NCI-H2171 treated with DMSO at 0.1 percent for 48 hours (cell line): ENCODE measurements around the gene PSKH1.

ENCODE experiments used
- DNase-seq: peaks from one replicate; lab custom pipeline; 2025; lab: John Stamatoyannopoulos, UW

The PSKH1 gene

DNA sequence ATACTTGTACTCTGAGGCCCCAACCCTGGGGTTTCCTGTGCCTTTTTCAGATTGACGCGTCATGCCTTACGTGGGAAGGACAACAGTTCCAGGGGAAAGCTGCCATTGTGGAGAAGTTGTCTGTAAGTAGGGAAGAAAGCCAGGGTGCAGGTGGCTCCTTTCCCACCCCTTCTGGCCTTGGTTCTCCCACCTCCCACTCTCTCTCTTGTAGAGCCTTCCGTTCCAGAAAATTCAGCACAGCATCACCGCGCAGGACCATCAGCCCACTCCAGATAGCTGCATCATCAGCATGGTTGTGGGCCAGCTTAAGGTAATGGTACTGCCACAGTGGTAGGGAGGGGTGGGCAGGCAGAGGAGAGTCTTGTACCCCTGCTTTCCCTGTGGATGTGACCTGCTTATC, 24.8 kb upstream of the PSKH1 start:
- DNase-seq = no peak

DNA sequence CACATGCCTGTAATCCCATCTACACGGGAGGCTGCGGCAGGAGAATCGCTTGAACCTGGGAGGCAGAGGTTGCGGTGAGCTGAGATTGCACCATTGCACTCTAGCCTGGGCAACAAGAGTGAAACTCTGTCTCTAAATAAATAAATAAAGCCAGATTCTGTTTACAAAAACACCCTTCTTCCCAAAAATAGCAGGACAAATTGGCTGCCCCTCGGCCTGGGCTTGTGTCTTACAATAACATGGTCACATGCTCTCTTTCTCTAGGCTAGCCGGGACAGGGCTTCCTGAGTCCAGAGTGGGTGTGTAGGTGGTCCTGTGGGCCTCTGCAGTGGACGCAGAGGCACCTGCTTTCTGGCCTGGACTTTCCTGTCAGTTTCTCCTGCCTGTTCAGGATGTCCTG, 23.4 kb upstream of the PSKH1 start:
- DNase-seq = no peak

DNA sequence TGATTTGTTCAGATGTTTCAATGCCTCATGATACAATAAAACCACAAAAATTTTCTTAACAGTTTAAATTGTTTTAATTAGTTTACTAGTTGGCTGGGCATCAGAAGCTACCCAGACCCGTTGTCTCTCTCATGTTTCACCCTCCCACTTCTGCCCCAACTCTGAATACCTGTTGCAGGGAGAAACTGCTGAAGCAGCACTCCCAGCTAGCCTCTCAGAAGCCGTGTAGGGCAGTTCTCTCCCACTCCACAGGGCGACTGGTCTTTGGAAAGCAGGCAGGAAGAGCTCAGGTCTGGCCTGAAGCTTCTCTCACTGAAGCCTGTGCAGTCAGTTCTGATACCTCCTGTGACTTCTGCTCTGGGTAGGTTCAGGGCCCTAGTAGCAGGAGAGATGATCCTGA, 21.8 kb upstream of the PSKH1 start:
- no peak for DNase-seq

DNA sequence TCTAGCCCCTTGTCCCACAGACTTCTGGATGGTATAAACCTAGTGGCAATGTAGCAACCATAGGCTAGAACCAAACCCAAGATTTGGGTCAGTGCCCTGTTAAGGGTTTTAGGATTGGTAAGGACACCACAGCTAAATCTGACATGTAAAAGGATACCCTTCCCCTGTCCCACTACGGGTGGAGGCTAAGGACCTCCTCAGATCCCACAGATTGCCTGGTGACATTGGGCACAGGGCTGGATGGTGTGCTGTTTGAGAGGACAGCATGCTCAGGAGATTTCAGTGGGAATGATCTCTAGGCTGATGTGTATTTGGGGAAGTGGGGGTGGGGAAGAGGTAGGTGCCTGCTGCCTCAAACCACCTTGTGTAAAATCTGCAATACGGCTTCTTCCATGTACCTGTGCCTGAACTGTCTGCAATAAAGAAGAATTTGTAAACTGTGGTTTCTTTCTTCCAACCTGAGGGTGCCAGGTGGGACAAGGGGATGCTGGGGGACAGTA, 20.9 kb upstream of the PSKH1 start:
- DNase-seq = no peak

DNA sequence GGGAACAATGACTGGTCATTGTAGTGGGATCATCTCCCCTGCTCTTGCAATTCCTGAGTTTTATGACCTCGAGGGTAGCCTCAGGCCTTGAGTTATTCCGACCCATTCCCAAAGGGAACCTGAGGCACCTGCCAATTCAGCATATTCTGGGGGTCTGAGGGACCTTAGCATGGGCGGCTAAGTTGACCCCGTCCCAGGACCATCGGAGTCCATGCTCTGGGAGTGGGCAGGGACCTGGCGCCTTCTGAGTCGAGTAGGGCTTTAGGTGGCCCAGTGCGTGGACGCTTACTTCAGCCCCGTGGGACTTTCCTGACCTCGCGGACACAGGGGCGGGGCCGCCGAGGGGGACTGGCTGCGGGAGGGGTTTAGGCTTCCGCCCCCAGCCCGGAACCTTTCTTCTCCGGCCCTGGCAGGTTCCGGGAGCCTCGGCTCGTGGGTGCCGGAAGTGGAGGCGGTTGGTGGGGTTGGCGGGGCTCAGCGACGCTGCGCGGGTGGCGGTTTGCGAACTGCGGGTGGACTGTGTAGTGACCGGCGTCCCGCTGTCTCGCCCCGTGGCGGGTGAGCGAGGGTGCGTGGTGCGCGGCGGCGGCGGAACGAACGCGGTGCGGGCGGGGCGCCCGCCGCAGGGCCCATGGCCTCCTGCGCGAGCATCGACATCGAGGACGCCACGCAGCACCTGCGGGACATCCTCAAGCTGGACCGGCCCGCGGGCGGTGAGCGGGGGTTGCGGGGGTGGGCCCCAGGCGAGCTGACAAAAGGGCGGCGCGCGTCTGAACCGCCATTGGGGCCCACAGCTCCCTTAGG, 20.2 kb upstream of the PSKH1 start, which contains the start of gene EDC4:
TSS of gene EDC4 (plus strand) at position 422 of the 804 bp plus-strand sequence. CDS start at position 632, 210 bp downstream.
- DNase-seq = peak; percentile 59

DNA sequence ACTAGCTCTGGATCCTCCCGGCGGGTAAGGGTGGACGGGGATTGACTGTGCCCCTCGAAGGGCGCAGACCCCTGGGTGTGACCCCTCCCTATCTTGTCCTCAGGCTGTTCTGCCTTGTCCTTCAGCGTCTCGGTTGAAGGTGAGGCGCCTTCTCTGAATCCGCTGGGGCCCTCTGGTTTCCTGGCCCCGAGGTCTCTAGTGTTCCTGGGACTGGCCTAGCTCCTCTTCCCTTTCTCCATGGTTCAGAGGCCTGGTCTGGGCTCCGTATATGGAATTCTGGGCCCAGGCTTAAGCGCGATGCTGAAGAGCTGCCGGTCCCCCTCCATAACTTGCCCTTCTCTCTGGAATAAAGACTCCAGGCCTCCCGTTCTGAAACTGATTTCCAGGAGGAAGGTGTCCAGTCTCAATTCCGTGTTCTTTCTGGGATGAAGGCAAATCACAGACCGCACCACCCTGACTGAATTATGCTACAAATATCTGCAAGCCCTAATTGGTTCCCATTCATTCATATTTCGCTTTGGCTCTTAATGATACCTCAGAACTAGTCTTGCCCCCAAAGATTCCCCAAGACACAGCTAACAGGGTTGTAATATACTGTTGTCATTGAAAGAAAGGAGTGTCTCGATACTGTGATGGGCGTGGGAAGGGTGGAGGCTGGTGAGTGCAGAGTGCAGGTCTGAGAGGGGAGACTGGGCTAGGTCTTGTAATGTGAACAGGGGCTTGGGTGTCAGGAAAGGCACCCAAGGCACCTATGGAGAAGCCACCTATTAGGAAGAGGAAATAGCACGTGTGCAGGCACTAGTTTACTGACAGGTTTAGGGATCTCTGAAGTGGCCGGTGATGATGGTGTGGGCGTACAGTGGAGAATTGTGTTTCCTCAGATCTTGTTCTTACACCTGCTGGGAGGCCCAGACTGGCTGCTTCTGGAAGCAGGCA, 19.4 kb upstream of the PSKH1 start:
- no peak for DNase-seq

DNA sequence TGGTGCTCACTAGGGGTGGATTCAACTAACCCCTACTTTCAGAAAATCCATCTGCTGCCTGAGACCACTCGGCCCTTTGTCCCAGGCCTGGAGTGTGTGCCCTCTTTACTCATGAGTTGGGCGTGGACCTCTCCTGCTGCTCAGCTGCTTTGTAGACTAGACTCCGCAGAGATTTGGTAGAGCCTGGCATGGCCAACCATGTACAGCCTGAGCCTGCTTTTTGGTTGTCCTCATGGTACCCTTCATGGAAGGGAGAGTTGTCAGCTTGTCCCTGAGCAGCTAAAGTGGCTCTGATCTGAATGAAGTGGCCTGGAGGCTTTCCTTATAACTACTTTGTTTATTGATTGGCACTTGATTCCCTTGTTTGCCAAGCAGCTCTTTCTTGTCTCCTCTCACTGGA, 18.7 kb upstream of the PSKH1 start:
- DNase-seq = no peak

DNA sequence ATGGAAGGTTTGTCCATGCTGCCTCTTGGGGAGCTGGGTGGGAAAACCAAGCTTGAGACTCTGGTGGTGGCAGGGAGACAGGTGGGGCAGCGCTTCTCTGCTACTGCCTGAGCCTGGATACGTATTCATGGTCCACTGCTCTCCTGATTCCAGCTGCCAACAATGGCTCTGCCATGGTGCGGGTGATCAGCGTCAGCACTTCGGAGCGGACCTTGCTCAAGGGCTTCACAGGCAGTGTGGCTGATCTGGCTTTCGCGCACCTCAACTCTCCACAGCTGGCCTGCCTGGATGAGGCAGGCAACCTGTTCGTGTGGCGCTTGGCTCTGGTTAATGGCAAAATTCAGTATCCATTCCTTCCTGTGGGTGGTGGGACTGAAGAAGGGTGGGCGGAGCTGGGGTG, 16.0 kb upstream of the PSKH1 start:
- no peak for DNase-seq

DNA sequence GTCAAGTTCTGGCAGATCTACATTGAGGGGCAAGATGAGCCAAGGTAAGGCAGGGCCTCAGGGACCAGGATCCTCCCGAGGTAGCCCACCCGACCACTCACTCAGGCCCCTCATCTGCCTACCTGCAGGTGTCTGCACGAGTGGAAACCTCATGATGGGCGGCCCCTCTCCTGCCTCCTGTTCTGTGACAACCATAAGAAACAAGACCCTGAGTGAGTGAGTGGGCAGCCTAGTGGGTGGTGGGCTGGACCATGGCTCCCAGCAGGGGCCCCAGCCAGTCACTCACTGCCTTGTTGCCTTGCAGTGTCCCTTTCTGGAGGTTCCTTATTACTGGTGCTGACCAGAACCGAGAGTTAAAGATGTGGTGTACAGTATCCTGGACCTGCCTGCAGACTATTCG, 14.8 kb upstream of the PSKH1 start:
- no peak for DNase-seq

DNA sequence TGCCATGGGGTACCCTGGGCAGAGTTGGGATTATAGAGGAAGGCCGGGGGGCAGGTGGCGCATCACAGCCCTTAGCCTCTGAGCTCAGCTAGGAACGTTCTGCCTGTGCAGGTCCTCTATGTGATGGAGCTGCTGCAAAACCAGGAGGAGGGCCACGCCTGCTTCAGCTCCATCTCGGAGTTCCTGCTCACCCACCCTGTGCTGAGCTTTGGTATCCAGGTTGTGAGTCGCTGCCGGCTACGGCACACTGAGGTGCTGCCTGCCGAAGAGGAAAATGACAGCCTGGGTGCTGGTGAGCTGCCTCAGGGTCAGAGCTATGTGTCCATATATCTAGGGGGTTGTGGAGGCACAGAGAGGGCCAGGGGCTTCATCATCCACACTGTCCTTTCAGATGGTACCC, 14.2 kb upstream of the PSKH1 start:
- no peak for DNase-seq

DNA sequence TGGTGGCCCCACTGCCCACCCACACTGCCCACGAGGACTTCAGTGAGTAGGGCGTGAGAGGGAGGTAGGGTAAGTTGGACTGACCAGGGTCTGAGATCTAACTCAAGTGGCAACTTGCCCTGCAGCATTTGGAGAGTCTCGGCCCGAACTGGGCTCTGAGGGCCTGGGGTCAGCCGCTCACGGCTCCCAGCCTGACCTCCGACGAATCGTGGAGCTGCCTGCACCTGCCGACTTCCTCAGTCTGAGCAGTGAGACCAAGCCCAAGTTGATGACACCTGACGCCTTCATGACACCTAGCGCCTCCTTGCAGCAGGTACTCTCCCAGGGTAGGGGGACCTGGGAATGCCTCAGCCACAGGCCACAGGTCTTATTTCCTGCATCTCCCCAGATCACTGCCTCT, 13.6 kb upstream of the PSKH1 start:
- DNase-seq = no peak

DNA sequence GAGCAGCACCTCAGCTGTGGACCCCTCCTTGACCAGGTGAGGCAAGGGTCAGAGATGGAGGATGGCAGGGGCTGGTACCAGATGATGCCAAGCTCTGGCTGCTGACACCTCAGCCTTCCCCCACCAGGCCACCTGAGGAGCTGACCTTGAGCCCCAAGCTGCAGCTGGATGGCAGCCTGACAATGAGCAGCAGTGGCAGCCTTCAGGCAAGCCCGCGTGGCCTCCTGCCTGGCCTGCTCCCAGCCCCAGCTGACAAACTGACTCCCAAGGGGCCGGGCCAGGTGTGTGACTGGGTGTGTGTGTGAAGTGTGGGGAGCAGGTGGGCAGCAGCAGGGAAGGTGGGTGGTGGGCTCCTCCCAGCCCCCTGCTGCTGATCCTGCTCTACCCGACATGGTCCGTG, 13.1 kb upstream of the PSKH1 start:
- DNase-seq = peak; percentile 7

DNA sequence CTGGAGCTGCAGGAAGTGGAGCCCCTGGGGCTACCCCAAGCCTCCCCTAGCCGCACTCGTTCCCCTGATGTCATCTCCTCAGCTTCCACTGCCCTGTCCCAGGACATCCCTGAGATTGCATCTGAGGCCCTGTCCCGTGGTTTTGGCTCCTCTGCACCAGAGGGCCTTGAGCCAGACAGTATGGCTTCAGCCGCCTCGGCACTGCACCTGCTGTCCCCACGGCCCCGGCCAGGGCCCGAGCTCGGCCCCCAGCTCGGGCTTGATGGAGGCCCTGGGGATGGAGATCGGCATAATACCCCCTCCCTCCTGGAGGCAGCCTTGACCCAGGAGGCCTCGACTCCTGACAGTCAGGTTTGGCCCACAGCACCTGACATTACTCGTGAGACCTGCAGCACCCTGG, 12.5 kb upstream of the PSKH1 start:
- DNase-seq = no peak

DNA sequence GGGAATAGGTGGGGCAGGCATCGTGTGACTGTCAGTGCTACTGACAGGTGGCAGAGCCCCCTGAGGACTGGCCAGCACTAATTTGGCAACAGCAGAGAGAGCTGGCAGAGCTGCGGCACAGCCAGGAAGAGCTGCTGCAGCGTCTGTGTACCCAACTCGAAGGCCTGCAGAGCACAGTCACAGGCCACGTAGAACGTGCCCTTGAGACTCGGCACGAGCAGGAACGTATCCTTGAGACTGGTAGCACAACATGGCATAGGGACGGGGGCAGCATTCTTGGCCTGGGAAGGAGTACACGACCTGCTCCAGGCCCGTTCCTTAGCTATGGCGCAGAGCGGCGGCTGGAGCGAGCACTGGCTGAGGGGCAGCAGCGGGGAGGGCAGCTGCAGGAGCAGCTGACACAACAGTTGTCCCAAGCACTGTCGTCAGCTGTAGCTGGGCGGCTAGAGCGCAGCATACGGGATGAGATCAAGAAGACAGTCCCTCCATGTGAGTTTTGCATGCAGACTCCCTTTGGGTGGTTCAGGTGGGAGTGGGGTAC, 11.4 kb upstream of the PSKH1 start:
- DNase-seq = peak; percentile 6

DNA sequence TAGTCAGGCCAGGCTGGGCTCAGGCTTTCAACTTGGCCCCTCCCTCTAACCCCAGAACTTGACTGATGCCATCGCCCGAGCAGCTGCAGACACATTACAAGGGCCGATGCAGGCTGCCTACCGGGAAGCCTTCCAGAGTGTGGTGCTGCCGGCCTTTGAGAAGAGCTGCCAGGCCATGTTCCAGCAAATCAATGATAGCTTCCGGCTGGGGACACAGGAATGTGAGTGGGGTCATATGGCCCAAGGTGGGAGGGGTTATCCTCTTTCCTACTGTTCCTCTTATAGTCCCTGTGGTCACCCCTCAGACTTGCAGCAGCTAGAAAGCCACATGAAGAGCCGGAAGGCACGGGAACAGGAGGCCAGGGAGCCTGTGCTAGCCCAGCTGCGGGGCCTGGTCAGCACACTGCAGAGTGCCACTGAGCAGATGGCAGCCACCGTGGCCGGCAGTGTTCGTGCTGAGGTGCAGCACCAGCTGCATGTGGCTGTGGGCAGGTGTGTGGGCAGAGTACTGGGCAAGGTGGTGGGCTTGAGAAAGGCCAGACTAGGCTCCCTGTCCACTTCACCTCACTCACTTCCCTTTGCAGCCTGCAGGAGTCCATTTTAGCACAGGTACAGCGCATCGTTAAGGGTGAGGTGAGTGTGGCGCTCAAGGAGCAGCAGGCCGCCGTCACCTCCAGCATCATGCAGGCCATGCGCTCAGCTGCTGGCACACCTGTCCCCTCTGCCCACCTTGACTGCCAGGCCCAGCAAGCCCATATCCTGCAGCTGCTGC, 10.5 kb upstream of the PSKH1 start:
- no peak for DNase-seq

DNA sequence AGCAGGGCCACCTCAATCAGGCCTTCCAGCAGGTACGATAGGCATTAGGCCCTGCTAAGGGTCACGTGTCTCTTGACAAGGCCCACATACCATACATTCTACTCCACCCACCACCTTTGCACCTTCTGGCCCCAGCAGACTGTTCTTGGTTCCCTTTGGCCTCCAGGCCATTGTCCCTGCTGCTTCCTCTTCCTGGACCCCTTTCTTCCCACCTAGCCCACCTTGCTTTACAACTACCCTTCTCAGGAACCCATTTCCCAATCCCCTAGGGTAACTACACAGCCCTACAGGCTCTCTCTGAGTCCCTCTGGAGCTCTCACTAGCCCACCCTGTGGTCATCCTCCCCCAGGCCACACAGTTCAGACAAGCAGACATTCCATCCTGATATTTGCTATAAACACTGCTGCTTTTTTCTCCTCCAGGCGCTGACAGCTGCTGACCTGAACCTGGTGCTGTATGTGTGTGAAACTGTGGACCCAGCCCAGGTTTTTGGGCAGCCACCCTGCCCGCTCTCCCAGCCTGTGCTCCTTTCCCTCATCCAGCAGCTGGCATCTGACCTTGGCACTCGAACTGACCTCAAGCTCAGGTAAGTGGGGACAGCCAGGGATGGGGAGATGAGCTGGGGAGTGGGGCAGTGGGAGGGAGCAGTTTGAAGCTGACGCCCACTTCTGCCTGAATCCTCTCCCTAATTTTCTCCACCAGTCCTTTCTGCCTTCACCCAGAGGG, 9.7 kb upstream of the PSKH1 start:
- no peak for DNase-seq

DNA sequence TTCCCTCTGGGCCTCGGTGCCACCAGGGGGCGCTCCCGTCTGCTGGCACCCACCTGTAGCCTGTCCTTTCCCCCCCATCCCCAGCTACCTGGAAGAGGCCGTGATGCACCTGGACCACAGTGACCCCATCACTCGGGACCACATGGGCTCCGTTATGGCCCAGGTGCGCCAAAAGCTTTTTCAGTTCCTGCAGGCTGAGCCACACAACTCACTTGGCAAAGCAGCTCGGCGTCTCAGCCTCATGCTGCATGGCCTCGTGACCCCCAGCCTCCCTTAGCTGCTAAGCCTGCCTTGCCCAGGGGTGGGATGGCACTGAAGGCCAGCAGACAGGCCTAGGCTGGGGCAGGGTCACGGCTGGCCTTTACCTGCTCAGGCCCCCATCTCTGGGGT, 9.2 kb upstream of the PSKH1 start:
- peak; percentile 29 for DNase-seq

DNA sequence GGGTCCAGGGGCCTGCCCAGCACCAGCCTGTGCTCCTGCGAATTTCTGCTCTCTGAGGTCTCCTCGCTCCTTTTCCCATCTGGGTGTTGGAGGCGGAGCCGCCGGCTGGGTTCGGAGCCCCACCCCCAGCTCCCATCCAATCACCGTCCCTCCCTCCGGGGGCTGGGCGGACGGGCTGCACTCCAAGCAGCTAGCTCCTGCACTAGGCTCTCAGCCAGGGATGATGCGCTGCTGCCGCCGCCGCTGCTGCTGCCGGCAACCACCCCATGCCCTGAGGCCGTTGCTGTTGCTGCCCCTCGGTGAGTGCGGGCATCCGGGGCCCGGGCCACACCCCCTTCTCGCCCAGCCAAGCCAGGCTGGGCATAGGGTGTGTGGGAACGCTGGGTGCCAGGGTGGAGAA, 8.4 kb upstream of the PSKH1 start, which contains the start of gene NRN1L:
TSS of gene NRN1L (plus strand) at position 202 of the 400 bp plus-strand sequence. CDS start at position 221, 19 bp downstream.
- peak; percentile 90 for DNase-seq

DNA sequence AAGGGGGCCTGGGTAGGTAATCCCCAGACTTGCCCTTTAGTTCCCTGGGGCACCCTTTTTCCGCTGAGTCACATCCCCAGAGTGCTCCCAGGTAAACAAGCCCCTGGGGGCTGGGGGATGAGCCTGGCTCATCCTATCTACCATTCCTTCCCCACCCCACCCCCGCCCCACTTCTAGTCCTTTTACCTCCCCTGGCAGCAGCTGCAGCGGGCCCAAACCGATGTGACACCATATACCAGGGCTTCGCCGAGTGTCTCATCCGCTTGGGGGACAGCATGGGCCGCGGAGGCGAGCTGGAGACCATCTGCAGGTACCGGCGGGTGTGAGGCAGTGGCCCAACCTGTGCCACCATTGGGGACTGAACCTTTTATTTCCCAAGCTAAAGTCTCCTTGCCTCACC, 7.5 kb upstream of the PSKH1 start:
- DNase-seq = no peak

DNA sequence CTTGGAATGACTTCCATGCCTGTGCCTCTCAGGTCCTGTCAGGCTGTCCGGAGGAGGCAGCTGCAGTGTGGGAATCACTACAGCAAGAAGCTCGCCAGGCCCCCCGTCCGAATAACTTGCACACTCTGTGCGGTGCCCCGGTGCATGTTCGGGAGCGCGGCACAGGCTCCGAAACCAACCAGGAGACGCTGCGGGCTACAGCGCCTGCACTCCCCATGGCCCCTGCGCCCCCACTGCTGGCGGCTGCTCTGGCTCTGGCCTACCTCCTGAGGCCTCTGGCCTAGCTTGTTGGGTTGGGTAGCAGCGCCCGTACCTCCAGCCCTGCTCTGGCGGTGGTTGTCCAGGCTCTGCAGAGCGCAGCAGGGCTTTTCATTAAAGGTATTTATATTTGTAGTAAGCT, 7.1 kb upstream of the PSKH1 start:
- no peak for DNase-seq

DNA sequence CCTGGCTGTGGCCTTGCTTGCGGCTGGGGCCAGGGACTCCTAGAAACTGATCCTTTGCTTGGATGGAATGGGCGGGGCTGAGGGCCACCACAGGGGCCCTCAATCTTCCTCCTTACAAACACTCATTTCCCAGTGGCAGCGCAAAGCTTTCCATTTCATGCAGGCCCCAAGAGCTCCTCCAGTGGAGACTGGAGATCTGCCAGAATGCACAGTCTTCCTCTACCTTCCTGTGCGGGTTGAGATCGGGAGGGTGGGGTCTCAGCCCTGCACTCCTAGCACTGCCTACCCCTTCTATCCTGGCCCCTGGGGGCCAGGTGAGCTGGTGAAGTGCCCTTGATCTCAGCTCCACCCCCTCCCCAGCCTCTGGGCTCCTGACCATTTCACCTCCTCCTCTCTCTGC, 6.7 kb upstream of the PSKH1 start:
- DNase-seq = no peak
